HG03432 (cell line): ENCODE data around the gene IFI44.

Experiments used
- ATAC-seq: cut with Tn5 transposase; IDR thresholded peaks from one replicate; pipeline ENCODE4 v1.9.1; 2021; ENCODE audit warnings: mild to moderate bottlenecking, moderate library complexity; ENCODE audit not compliant: unreplicated experiment

The IFI44 gene

DNA sequence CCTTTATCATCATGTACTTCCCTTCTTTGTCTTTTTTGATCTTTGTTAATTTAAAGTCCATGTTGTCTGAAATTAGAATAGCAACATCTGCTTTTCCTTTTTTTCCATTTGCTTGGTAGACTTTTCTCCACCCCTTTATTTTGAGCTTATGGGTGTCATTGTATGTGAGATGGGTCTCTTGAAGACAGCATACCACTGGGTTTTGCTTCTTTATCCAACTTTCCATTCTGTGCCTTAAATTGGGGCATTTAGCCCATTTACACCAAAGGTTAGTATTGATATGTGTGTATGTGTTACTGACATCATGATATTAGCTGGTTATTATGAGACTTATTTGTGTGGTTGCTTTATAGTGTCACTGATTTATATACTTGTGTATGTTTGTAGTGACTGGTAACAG, 50.2 kb downstream of the IFI44 start:
- no peak for ATAC-seq

DNA sequence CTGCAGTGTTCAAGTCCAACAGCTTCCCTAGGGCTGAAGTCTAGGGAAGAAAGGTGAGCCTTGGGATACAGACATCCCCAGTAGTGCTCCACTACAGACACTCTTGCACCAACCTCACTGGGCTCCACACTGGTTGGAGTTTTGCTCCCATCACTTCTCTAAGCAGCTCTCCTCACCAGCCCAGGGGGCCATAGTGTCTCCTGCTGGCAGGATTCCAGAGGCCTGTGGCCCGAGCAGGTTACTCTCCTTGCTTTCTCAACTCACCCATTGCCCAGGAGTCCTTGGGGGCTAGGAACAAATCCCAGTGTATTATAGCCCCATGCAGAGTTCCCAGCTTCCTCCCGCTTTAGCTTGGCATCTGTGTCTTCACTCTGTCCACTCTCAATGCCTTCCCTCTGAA, 52.8 kb downstream of the IFI44 start:
- no peak for ATAC-seq

DNA sequence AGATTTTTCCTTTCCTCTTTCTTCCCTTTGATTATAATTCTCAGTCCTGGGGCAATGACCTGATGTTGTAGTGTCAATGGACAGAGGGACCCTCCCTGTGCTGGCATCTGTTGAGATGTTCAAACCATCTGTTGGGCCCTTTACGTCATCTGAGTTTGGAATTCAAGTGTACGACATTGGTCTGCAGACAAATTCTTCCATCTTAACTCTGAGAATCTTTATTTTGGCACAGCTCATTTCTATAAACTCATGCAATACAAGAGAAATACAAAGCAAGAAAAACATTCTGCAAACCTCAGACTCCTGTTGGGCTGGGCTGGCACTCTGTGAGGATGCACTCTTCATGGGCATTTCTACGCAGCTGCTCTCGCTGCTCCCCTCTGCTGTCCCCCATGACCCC, 54.2 kb downstream of the IFI44 start:
- no peak for ATAC-seq

DNA sequence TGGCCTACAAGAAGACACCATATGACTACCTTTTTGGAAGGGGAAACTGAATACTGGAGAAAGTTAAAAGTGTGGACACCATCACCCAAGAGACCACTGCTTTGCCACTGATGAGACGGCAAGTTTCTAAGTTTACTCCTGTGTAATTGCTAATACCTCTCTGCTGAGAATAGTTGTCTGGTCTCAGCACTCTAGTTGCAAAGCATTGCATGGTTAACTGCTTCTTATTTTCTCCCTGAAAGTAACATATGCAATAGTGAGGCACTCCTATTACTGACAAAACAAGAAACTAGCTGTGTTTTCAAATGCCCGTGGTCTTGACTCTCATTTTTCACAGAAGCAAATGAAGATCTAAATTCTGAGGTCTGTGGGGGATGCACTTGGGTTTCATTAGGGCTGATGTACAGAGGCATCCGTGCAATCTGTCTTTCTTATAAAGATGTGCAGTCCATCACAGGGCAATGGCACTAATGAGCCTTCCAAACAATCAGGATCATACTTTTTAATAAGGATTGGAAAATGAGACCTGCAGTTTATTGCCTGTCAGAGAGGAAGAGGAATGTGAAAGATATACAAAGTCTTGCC, 62.9 kb downstream of the IFI44 start:
- no peak for ATAC-seq

DNA sequence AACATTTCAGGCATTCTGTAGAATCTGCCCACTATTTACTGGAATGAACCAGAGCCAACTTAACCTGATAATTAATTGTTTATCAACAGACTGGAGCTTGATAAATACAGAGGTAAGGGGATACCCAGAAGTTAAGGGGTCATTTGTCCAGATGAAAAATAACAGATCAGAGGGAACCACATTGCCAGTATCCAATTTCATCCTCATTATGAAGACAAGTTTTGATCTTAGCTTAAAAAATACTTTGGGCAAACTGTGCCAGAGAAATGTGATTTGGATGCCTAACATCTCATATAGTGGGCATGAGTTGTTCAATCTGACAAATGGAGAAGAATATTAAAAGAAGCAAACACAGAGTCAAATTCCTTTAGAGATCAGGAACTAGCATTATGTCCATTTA, 63.7 kb downstream of the IFI44 start:
- ATAC-seq, result no peak
